GM12873 (cell line): ENCODE results near the gene UFD1.

Source experiments
- CTCF ChIP-seq: IDR thresholded peaks from 2 replicates; pipeline ENCODE4 v1.5.1; 2012; ENCODE audit warnings: low read depth, mild to moderate bottlenecking, moderate library complexity, low read length, control low read depth; ENCODE audit not compliant: insufficient read depth; ENCODE audit errors: missing control alignments

The UFD1 gene

GRCh38 chr22:19482297-19482696 lies 3.3 kb upstream of the UFD1 start:
- TF ChIP-seq CTCF: no peak

- no peak for TF ChIP-seq CTCF
These were observed 1.8 kb upstream of the UFD1 start for GRCh38 chr22:19480789-19481188.

DNA sequence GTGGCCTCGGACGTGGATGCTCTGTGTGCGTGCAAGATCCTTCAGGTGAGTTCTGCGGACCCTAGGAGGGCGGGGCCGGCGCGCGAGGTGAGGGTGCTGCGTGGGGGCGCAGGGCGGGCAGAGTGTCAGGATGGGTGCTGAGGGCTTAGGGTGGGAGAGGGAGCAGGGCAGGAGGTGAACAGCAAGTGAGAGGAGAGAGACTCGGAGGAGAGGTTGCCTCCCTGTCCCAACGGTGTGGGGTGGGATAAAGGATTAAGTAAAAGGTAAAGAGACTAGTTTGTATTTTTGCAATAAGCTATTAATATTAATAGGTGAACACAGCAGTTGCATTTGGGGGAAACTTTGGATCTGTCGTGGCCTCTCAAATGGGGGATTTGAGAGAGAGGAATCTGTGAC lies 1.2 kb upstream of the UFD1 start:
- no peak for TF ChIP-seq CTCF

GRCh38 chr22:19479355-19480172 lies 571 bp upstream of the UFD1 start, which contains the start of gene CDC45:
Gene CDC45, plus strand, starts transcription at chr22:19479920. Its CDS starts 49 bp downstream, at chr22:19479969.
- TF ChIP-seq CTCF: no peak

GRCh38 chr22:19478045-19478900 lies 720 bp downstream of the UFD1 start:
- no peak for TF ChIP-seq CTCF

DNA sequence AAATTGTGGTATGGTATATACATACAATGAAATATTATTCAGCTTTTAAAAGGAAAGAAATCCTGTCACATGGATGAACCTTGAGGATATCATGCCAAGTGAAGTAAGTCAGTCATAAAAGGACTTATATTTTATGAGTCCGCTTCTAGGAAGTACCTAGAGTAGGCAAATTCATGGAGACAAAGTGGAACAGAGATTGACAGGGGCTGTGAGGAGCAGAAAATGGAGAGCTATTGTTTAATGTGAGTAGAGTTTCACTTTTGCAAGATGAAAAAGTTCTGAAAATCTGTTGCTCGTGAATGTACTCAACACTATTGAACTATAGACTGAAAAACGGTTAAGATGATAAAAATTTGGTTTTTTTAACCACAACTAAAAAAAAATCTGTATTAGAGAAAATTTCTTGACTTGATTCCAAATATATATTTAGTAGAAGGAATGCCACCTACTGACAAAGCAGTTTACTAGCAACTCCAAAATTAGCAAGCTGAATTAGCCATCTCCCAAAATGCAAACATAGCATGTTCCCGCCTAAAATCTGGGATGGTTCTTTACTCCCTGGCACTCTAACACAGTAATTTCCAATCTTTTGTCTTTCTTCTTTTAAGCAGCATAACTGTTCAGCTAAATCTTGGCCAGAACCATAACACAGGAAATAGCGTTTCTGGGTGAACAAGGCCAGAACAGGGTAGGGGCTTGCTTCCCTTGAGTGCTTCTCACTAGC lies 1.5 kb downstream of the UFD1 start:
- TF ChIP-seq CTCF: no peak
